IPS-NIHi7 (cell line): ENCODE results near the gene GRIK4.
"Not testable (repeated sequence)": the region's sequence is repeated elsewhere in the genome, so short reads cannot be mapped to it uniquely, and the experiment has no call there.

Experiments
- DNase-seq: peaks from one replicate; pipeline ENCODE4 v3.0.0; 2012; ENCODE audit warnings: mixed read lengths; ENCODE audit errors: extremely low spot score

The GRIK4 gene

DNA sequence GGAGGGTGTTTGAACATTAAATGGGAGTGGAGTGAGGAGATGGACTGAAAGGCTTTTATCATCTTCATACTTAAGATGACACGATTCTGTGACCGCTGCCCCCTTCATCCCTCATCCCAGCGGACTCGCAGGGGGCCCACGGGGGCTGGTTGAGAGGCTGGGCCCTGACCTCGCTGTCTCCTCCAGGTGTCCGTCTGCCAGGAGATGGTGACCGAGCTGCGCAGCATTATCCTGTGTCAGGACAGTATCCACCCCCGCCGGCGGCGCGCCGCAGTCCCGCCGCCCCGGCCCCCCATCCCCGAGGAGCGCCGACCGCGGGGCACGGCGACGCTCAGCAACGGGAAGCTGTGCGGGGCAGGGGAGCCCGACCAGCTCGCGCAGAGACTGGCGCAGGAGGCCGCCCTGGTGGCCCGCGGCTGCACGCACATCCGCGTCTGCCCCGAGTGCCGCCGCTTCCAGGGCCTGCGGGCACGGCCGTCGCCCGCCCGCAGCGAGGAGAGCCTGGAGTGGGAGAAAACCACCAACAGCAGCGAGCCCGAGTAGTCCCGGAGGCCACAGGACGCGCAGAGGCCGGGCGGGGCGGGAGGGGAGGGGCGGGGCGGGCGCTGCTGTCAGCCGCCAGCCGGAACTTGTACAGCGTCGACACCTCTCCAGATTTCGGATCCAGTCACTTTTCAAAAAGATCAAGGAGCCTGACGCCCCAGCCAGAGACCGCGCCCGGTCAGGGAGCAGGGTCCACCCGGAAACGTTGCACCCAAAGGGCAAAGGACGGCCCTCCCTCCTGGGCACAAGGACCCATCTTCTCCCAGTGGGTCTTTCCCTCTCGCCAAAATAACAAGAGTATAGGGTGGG lies 474.4 kb downstream of the GRIK4 start:
- DNase-seq, result peak; percentile 80

GRCh38 chr11:120988603-120989002 lies 477.1 kb downstream of the GRIK4 start:
- no peak for DNase-seq

- no peak for DNase-seq
Measured at GRCh38 chr11:120991830-120992686, 480.5 kb downstream of the GRIK4 start.

DNA sequence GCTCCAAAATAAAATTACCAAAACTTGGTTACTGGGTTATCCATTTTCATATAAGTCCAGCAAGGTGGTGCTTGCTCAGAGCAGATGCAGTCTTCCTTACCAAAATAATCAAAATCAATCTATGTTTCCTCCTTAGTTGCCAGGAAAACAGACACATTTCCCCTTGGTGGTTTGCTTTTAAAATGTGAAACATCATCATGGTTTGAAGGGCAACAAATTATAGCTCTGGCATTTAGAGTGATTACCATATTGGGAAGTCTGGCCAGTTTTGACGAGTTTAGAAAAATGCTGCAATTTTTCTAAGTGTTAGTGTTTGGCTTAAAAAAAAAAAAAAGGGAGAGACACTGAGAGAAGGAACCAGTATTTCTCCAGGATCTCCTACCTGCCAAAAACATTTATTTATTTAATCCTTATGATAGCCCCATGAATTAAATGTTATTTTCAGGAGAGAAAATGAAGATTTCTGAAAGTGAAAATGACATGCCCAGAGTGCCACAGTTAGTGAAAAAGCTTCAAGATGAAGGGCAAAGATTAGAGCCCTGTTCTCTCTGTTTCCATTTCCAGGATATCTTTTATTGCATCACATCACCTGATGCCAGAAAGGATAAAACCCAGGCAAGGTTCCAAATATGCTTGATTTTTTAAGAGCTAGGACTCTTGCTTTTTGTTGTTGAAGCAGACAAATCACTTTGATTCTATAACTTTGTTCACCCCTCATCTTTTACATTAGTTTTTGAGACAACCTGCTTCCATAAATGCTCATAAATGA lies 482.7 kb downstream of the GRIK4 start:
- DNase-seq, result no peak

- no peak for DNase-seq
Measured at GRCh38 chr11:120995184-120995583, 483.6 kb downstream of the GRIK4 start.

GRCh38 chr11:120996973-120997372 lies 485.4 kb downstream of the GRIK4 start:
- no peak for DNase-seq

GRCh38 chr11:120998581-120998980 lies 487.0 kb downstream of the GRIK4 start:
- DNase-seq, result no peak

GRCh38 chr11:121004206-121004840 lies 492.8 kb downstream of the GRIK4 start:
- DNase-seq, result no peak

DNA sequence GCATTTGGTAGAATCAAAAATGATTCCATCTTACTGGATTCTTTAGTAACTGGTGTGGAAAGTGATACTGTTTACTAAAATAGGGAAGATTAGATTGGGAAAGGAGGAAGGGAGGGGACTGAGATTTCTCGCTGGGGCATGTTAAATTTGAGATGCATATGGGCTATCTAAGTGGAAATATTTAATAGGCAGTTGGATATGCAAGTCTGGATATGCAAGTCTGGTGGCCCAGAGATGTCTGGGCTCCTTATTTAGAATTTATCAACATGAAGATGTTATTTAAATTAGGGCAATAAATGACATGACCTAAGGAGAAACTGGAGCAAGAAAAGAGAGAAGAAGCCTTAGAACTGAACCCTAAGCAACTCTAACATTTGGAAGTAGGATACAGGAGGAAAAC lies 495.4 kb downstream of the GRIK4 start:
- no peak for DNase-seq

GRCh38 chr11:121008551-121008950 lies 497.0 kb downstream of the GRIK4 start:
- DNase-seq, result no peak

GRCh38 chr11:121012091-121012490 lies 500.5 kb downstream of the GRIK4 start:
- DNase-seq, result no peak

- no peak for DNase-seq
Measured at GRCh38 chr11:121018746-121019145, 507.2 kb downstream of the GRIK4 start.

- DNase-seq, result not testable (repeated sequence)
Measured at GRCh38 chr11:121021718-121022117, 510.2 kb downstream of the GRIK4 start.

DNA sequence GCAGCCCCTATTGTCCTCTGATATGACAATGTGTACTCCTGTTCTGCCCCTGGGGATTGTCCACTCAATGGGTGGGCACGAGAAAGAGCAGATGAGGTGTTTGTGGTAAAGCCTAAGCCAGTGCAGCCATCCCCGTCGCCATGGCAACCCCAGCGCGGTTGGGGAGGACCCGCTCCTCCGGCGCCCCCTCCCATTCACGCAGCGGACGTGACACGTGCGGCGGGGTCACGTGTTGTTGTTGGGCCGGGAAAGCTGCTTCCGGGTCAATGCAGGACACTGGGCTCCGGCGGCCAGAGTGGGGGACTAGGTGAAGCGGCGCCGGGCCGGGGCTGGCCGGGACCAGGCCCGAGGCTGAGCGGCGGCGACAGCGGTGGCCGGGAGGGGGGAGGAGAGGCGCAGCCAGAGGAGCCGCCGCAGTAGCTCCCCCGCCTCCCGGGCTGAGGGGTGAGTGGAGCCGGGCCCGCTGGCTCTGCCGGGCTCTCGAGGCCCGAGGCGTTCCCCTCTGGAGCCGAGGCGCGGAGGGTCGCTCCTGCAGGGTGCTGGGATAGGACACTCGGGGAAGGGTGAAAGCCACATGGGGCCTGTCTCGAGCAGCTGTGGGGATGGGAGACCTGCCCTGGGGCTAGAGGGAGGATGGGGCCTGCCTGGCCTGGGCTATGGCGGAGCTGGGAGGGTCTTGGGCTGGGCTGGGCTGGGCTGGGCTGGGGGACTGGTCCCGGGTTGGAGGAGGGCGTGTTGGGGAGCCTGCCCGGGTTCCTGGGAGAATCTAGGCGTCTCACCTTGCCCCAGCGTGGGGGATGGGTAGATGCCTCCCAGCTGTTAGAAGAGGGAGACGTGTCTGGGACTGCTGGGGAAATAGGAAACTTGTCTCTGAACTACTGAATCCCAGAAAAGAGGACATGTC lies 512.6 kb downstream of the GRIK4 start, which contains the start of gene TBCEL:
Gene TBCEL, plus strand, starts transcription at position 255 of the 904 bp plus-strand sequence. CDS start 21,589 bp downstream, outside the sequence.
- DNase-seq, result peak; percentile 99

DNA sequence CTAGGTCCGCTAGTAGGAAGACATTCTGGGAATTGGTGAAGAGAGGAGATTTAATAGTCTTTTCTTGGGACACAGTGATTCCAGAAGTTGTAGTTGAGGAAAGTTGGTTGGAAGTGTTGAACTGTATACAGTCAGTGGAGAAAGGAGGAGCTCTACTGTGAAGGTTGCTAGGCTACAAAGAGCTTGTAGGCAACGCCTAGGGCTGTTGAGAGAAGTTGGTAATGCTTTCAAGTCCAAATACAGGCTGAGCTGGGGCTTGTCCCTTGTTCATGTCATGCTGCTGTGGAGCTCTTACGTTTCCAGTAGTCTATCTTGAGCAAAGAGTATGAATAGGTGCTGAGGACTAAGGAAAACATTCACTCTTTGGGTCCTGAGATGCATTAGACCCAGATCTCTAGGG lies 513.4 kb downstream of the GRIK4 start:
- no peak for DNase-seq

GRCh38 chr11:121029153-121029552 lies 517.6 kb downstream of the GRIK4 start:
- DNase-seq, result no peak

GRCh38 chr11:121029813-121030445 lies 518.4 kb downstream of the GRIK4 start:
- no peak for DNase-seq

DNA sequence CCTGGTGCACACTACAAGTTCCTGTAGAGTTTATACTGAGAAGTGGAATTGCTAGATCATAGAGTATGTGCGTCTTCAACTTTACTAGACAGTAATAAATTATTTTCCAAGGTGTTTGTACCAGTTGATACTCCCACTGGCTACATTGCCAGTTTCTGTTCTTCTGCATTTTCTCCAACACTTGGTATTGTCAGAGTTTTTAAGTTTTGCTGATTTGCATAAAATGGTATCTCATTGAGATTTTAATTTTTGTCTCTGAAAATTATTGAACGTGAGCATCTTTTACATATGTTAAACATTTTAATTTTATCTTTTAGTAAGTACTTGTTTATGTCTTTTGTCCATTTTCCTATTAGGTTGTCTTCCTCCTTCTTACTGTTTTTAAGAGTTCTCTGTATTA lies 519.6 kb downstream of the GRIK4 start:
- DNase-seq, result no peak

DNA sequence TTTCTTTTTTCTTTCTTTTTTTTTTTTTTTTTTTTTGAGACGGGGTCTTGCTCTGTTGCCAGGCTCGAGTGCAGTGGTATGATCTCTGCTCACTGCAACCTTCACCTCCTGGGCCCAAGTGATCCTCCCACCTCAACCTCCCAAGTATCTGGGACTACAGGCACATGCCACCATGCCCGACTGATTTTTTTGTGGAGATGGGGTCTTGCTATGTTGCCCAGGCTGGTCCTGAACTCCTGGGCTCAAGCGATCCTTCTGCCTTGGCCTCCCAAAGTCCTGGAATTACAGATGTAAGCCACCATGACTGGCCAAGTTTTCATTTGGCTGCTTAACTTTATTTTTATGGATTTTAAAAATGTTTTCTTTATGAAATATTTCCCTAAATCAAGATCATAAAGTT lies 520.1 kb downstream of the GRIK4 start:
- not testable (repeated sequence) for DNase-seq

DNA sequence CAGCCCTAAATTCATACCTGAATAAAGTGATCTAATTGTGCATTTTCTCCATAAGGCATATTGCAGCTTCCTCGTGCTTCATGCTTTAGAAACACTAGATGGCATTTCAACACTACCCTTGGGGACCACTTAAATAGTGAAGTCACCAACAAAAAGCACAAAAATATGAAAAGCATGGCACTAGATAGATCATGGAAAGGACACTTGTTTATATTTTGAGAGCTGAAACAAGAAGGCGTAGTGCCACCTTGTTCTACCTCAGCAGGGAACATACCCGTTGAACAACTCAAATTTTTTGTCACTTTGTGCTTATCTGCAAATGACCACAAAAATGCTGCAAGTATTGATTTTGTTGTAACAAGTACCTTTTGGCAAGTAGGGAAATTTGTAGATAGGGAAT lies 521.0 kb downstream of the GRIK4 start:
- DNase-seq, result no peak
